ENCODE measurements around the gene CENPP.
A peak's percentile ranks its signal among the peaks of the same experiment; 100 is the strongest.

CENPP gene

GRCh38 chr9:92605224-92605623 is 279.5 kb downstream of the CENPP start:
- POLR2A ChIA-PET (ENCODE audit: low non-redundant PET): no interaction called here
- TF ChIP-seq CTCF (conservative IDR thresholded peaks at IDR 0.05; ENCODE audit: low read depth): no peak
- H3K27ac ChIP-seq: no peak overlapping the region
- no peak for DNase-seq (ENCODE audit: low spot score)
- CTCF ChIA-PET: interaction anchor here (0.7 kb wide), 1 partner anchor 548 kb away, joined by 4 read pairs; no protein-coding TSS in a partner anchor

GRCh38 chr9:92607088-92607487 is 281.3 kb downstream of the CENPP start:
- ChIA-PET POLR2A (ENCODE audit: low non-redundant PET) (no interaction called here), CTCF (no interaction called here)
- DNase-seq (ENCODE audit: low spot score): no peak
- no peak for TF ChIP-seq CTCF (conservative IDR thresholded peaks at IDR 0.05; ENCODE audit: low read depth)
- H3K27ac ChIP-seq: no peak overlapping the region

GRCh38 chr9:92607773-92608172 is 282.0 kb downstream of the CENPP start:
- peak overlapping the region; percentile 65 for H3K27ac ChIP-seq
- ChIA-PET CTCF (interaction anchor here (0.6 kb wide), 1 partner anchor 22 kb away, joined by 3 read pairs; no protein-coding TSS in a partner anchor), POLR2A (ENCODE audit: low non-redundant PET) (no interaction called here)
- no peak for TF ChIP-seq CTCF (conservative IDR thresholded peaks at IDR 0.05; ENCODE audit: low read depth)
- no peak for DNase-seq (ENCODE audit: low spot score)

- no peak for TF ChIP-seq CTCF (conservative IDR thresholded peaks at IDR 0.05; ENCODE audit: low read depth)
- POLR2A ChIA-PET (ENCODE audit: low non-redundant PET): no interaction called here
- peak overlapping the region; percentile 65 for H3K27ac ChIP-seq
- CTCF ChIA-PET: interaction anchor here (0.6 kb wide), 1 partner anchor 23 kb away, joined by 3 read pairs; no protein-coding TSS in a partner anchor
- no peak for DNase-seq (ENCODE audit: low spot score)
Measured at GRCh38 chr9:92608241-92608908, 282.6 kb downstream of the CENPP start.

- CTCF ChIA-PET: interaction anchor here (0.7 kb wide), 1 partner anchor 208 kb away, joined by 3 read pairs; no protein-coding TSS in a partner anchor
- DNase-seq (ENCODE audit: low spot score): no peak
- no peak for TF ChIP-seq CTCF (conservative IDR thresholded peaks at IDR 0.05; ENCODE audit: low read depth)
- peak overlapping the region; percentile 41 for H3K27ac ChIP-seq
- POLR2A ChIA-PET (ENCODE audit: low non-redundant PET): no interaction called here
Measured at GRCh38 chr9:92608909-92609445, 283.2 kb downstream of the CENPP start.

- no peak for DNase-seq (ENCODE audit: low spot score)
- no peak for TF ChIP-seq CTCF (conservative IDR thresholded peaks at IDR 0.05; ENCODE audit: low read depth)
- POLR2A ChIA-PET (ENCODE audit: low non-redundant PET): no interaction called here
- CTCF ChIA-PET: interaction anchor here (0.5 kb wide), 1 partner anchor 745 kb away, joined by 4 read pairs; no protein-coding TSS in a partner anchor
- peak overlapping the region; percentile 58 for H3K27ac ChIP-seq
Measured at GRCh38 chr9:92610470-92611420, 285.0 kb downstream of the CENPP start.
